ENCODE data around the gene HRK.

The HRK gene

GRCh38 chr12:116864371-116865160 is 16.7 kb downstream of the HRK start:
- DNase-seq, result no peak

GRCh38 chr12:116863275-116863767 is 17.9 kb downstream of the HRK start:
- DNase-seq, result no peak

GRCh38 chr12:116862167-116862566 is 19.1 kb downstream of the HRK start:
- no peak for DNase-seq

DNA sequence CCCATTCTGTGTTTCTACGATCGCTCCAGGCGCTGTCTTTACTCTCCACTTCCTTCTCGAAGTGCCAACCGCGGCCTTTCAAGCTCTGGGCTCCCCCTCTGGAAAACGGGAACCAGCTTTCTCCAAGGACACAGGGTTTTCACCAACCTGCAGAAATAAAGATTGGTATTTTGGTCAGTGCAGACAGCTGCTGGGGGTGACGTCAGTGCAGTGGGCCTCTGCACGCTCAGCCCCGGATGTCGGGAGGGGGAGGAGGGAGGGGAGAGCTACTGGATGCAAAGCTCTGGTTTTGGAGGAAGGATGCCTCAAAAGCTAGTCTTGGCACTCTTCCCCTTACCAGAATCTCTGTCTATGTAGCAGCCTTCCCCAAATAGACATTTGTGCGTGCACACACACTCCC is 19.9 kb downstream of the HRK start:
- DNase-seq, result no peak

- DNase-seq, result no peak
Measured at GRCh38 chr12:116860263-116860662, 21.0 kb downstream of the HRK start.

DNA sequence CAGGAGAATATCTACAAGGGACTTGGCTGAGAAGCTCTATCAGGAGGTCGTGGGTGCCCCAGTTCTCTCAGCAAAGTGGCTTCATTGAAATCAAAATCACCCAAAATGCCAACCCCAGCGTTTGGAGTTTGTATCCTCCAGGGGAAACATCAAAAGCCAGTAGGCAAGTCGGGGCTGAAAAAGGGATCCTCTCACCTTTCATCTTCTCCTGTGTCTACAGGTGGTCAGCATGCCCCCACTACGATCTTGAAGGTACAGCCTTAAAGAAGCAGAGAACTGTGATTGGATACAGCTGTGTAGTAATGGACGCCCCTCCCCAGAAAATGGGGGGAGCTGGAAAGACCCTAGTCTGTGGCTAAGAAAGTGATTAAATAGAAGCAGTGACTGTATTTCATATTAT is 22.2 kb downstream of the HRK start:
- DNase-seq, result no peak

DNA sequence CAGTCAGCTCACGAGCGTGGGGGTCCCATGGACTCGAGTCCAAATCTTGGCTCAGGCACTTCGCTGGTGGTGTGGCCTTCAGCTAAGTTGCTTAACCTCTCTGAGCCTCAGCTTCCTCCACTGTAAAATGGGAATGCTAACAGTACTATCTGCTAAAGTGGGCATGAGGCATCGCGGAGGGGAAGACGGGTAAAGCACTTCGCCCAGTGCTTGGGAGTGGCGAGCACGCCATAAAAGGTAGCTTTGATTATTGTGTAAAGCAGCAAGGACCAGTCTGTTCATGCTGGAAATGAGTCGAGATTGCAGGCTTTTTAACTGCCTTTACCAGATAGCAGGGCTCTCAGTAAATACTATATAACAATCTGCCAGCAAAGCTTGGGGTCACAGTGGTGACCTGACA is 24.5 kb downstream of the HRK start:
- DNase-seq, result no peak

GRCh38 chr12:116855744-116856470 is 25.3 kb downstream of the HRK start:
- DNase-seq, result no peak

GRCh38 chr12:116853507-116853906 is 27.7 kb downstream of the HRK start:
- no peak for DNase-seq

GRCh38 chr12:116852303-116852702 is 28.9 kb downstream of the HRK start:
- DNase-seq, result no peak

- DNase-seq, result no peak
Measured at GRCh38 chr12:116849216-116849615, 32.0 kb downstream of the HRK start.

- DNase-seq, result no peak
Measured at GRCh38 chr12:116843085-116843484, 38.2 kb downstream of the HRK start.

DNA sequence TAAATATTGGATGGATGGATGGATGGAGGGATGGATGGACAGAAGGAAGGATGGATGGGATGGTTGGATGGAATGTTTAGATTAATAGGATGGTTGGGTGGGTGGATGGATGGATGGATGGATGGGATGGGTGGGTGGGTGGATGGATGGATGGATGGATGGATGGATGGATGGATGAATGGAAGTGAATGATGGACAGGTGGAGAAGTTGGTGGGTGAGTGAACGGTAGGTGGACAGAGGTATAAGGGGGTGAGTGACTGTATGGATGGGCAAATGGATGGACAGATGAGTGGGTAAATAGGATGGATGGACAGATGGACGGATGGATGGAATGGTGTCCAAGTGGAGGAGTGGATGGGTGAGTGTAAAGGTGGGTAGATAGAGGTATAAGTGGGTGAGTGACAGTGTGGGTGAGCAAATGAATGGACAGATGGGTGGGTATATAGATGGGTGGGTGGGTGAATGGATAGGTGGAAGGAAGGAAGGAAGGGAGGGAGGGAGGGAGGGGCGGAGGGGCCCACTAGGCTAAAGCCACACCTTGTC is 41.9 kb downstream of the HRK start:
- no peak for DNase-seq

- no peak for DNase-seq
Measured at GRCh38 chr12:116838365-116838764, 42.9 kb downstream of the HRK start.

DNA sequence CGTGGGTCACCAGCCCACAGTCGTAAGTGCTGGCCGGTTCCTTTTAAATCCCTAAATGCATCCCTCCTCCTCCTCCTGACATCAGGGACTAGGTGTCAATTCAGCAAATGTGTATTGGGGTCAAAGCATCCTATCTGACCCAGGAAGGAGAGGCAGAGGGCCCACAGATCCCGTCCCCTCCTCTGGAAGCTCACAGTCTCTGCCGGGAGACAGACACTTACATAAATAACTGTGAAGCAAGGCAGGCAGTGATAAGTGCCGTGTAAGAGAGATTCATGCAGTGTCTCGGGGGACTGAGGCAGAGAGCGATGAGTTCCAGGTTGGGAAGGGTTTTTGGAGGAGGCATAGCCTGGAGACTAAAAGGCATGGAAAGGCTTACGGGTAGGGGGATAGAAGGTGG is 44.1 kb downstream of the HRK start:
- no peak for DNase-seq

- no peak for DNase-seq
Measured at GRCh38 chr12:116835484-116835883, 45.8 kb downstream of the HRK start.

DNA sequence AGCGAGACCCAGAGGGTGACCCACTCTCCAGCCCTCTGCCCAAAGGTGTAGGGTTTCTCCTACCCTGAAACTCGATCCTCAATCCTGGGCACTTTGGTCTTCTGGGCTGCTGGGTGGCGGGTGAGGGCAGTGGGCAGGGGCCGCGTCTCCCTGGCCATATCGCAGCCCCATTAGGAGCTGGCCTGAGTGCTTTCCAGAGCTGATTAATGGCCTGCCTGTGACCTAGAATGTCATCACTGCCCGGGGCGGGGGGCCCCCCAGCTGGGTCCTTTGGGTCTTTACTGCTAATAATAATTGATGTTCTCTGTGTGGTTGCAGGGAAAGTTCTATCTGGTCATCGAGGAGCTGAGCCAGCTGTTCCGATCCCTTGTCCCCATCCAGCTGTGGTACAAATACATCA is 47.8 kb downstream of the HRK start:
- no peak for DNase-seq

- DNase-seq, result no peak
Measured at GRCh38 chr12:116832353-116832752, 48.9 kb downstream of the HRK start.

GRCh38 chr12:116827432-116827831 is 53.8 kb downstream of the HRK start:
- no peak for DNase-seq

- DNase-seq, result no peak
Measured at GRCh38 chr12:116821291-116821690, 60.0 kb downstream of the HRK start.

DNA sequence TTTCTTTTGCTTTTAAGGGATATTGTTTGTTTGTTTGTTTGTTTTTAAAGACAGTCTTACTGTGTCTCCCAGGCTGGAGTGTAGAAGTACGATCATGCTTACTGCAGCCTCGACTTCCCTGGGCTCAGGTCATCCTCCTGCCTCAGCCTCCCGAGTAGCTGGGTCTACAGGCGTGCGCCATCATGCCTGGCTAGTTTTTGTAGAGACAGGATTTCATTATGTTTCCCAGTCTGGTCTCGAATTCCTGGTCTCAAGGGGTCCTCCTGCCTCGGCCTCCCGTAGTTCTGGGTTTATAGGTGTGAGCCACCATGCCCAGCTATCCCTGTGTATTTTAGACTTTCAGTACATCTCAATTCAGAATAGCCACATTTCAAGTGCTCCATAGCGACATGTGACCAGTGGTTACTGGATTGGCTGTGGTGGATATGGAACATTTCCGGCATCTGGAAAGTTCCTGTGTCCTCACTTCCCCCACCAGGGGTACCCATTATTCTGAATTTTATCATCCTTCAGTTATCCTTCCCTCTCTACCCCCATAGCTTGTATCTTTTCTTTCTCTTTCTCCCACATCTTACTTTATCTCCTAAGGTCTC is 61.1 kb downstream of the HRK start:
- DNase-seq, result no peak

GRCh38 chr12:116818948-116819832 is 62.1 kb downstream of the HRK start:
- peak; percentile 94 for DNase-seq

Data from CD4-positive, alpha-beta T cell treated with Interleukin-4 for 4 hours (primary cell).